C4-2B (cell line): ENCODE measurements around the gene AMT.

Experiments used
- CTCF ChIP-seq: fragments of 450-650 bp; conservative IDR thresholded peaks from 2 replicates; pipeline ENCODE4 v1.5.1; 2017; ENCODE audit warnings: mild to moderate bottlenecking
- ZFX ChIP-seq: fragments of 450-650 bp; IDR thresholded peaks from 2 replicates; pipeline ENCODE4 v1.6.1; 2017

- TF ChIP-seq CTCF = no peak
- peak; percentile 47; the same call in 1 of the 2 replicates for TF ChIP-seq ZFX
These were observed 10.2 kb downstream of the AMT start, which contains the start of the genes RHOA and TCTA for GRCh38 chr3:49411968-49412631.
